Fibroblast of mammary gland (primary cell): ENCODE measurements around the gene USP12.

ENCODE experiments used
- DNase-seq: peaks from one replicate; pipeline ENCODE4 v3.0.0-alpha.2; 2010; ENCODE audit warnings: low read depth
- H3K4me3 ChIP-seq: 2 replicates; pipeline ENCODE4 v1.5.1; 2011; ENCODE audit warnings: low read depth, mild to moderate bottlenecking, low read length, moderate library complexity; ENCODE audit not compliant: control insufficient read depth
- TF ChIP-seq, protein P1 (sequence below): conservative IDR thresholded peaks from 2 replicates; pipeline ENCODE4 v1.5.1; 2011; ENCODE audit warnings: low read depth, low read length, inconsistent platforms; ENCODE audit not compliant: control insufficient read depth, insufficient read depth

Gene USP12

DNA sequence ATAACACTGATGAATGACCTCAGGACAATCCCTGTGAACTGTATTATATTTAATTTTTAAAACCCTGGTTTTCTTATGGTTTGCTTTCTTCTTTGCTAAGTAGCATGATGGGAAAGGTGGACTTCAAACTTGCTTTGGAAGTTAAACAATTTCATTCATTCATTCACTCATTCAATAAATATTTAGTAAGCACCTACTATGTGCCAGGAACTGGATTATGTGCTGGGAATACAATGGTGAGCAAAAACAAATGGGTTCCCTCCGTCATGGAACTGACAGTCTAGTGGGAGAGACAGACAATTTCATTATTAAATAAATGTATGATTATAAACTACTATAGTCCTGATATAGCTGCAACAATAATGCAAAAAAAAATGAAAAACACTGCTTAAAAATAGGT is 70.3 kb downstream of the USP12 start:
- no peak overlapping the region for H3K4me3 ChIP-seq
- TF ChIP-seq, protein P1, sequence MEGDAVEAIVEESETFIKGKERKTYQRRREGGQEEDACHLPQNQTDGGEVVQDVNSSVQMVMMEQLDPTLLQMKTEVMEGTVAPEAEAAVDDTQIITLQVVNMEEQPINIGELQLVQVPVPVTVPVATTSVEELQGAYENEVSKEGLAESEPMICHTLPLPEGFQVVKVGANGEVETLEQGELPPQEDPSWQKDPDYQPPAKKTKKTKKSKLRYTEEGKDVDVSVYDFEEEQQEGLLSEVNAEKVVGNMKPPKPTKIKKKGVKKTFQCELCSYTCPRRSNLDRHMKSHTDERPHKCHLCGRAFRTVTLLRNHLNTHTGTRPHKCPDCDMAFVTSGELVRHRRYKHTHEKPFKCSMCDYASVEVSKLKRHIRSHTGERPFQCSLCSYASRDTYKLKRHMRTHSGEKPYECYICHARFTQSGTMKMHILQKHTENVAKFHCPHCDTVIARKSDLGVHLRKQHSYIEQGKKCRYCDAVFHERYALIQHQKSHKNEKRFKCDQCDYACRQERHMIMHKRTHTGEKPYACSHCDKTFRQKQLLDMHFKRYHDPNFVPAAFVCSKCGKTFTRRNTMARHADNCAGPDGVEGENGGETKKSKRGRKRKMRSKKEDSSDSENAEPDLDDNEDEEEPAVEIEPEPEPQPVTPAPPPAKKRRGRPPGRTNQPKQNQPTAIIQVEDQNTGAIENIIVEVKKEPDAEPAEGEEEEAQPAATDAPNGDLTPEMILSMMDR = no peak
- no peak for DNase-seq

- no peak overlapping the region for H3K4me3 ChIP-seq
- TF ChIP-seq, protein P1 = no peak
- no peak for DNase-seq
Measured at GRCh38 chr13:27097691-27098090, 73.9 kb downstream of the USP12 start.

DNA sequence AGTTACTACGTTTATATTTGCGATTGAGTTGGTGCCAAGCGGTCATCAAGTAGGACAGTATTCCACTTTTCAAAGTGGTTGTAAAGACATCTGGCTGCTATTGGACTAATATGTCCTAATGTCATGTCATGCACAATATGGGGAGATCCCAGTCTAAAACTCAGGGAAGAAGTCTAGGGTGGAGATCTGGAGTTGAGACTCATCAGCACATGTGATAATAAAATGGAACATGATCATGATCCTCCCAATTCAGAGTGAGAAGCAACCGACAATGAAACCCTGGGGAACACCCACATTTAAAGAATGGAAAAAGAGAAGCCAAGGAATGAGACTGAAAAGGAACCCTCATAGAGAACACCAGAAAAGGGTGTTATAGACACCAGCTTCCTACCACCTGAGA is 80.2 kb downstream of the USP12 start:
- no peak overlapping the region for H3K4me3 ChIP-seq
- TF ChIP-seq, protein P1 = no peak
- DNase-seq = no peak

- H3K4me3 ChIP-seq = no peak overlapping the region
- TF ChIP-seq, protein P1 = no peak
- no peak for DNase-seq
Measured at GRCh38 chr13:27088619-27089018, 83.0 kb downstream of the USP12 start.

DNA sequence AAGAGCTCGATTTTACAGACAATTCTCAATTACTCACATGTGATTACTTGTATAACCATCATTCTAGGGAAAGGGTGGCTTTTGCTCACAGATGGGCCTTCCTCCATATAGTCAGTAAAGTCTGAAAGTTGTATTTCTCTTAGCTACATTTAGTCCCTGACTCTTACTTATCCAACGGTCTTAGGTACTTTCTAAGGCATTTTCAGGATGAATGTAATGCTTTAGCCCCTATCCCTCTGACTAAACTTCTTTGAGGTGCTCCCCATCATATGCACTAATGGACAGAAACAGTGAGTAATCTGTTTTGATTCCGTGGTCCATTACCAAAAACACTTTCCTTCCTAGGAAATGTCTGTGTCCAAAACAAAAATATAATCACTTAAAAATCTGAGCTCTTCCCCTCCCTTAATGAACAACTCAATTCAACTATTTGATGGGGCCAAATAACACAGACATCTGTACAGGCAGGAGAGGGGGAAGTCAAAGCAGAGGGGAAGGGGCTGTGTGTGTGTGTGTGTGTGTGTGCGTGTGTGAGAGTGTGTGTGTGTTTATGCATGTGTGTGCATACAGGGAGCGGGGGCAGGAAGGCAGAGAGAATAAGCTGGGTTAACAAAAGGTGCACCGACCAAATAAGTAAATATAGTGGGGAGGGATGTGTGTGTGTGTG is 84.9 kb downstream of the USP12 start:
- no peak for DNase-seq
- H3K4me3 ChIP-seq = no peak overlapping the region
- TF ChIP-seq, protein P1 = no peak

- TF ChIP-seq, protein P1 = no peak
- DNase-seq = no peak
- H3K4me3 ChIP-seq = no peak overlapping the region
Measured at GRCh38 chr13:27083183-27083582, 88.4 kb downstream of the USP12 start.
